K562 (cell line): ENCODE measurements around the gene DDX54. TPM values are rescaled to one million over a fixed set of nuclear protein-coding genes. Genes with fewer than 3 reads are reported as not detected.
A peak's percentile ranks its signal among the peaks of the same experiment; 100 is the strongest.

Experiments
- BCL6 ChIP-seq: fragments of 250-450 bp; sonication (Bioruptor Pico); IDR thresholded peaks from 2 replicates; pipeline ENCODE4 v1.4.0; 2020
- BCOR ChIP-seq: fragments of 450-650 bp; IDR thresholded peaks from 2 replicates; pipeline ENCODE4 v1.6.1; 2016
- CEBPG ChIP-seq, 3 experiments: fragments of 200-800 bp in 1 of 3; sonication (Bioruptor generic) in 1 of 3; sonication (generic) in 1 of 3; formaldehyde crosslinking in 1 of 3; IDR thresholded peaks in 2 of 3; conservative IDR thresholded peaks in 1 of 3; 2 replicates each; pipeline versions ENCODE4 v1.6.1 to v1.8.0; 2016 to 2022; ENCODE audit warnings: missing compliant biosample characterization in 2 of 3, missing genetic modification characterization in 2 of 3, mild to moderate bottlenecking in 1 of 3, missing genetic modification reagents in 1 of 3
- CHD4 ChIP-seq: fragments of 200-600 bp; sonication (generic); IDR thresholded peaks from 3 replicates; pipeline ENCODE4 v1.6.1; 2012; ENCODE audit warnings: low read depth, mild to moderate bottlenecking, mixed read lengths, low read length, inconsistent platforms; ENCODE audit not compliant: insufficient read depth, insufficient replicate concordance, poor library complexity, severe bottlenecking
- CREB1 ChIP-seq, 2 experiments: sonication (generic) in 1 of 2; formaldehyde crosslinking in 1 of 2; IDR thresholded peaks; 2 replicates each; pipeline versions ENCODE4 v1.6.1 to v1.8.0; 2012 to 2022; ENCODE audit warnings: inconsistent platforms in 1 of 2, mild to moderate bottlenecking in 1 of 2, missing genetic modification reagents in 1 of 2, moderate library complexity in 1 of 2
- CREB3 ChIP-seq: fragments of 450-650 bp; conservative IDR thresholded peaks from 2 replicates; pipeline ENCODE4 v1.6.1; 2016; ENCODE audit warnings: missing genetic modification characterization, low read depth, mild to moderate bottlenecking, missing compliant biosample characterization, moderate library complexity
- CREM ChIP-seq: IDR thresholded peaks from 2 replicates; pipeline ENCODE4 v1.6.1; 2014; ENCODE audit warnings: antibody characterized with exemption, low read depth
- CXXC5 ChIP-seq: fragments of 250-450 bp; sonication (Bioruptor Pico); IDR thresholded peaks from 2 replicates; pipeline ENCODE4 v1.8.0; 2022; ENCODE audit warnings: inconsistent platforms, mild to moderate bottlenecking, moderate library complexity
- EP400 ChIP-seq: fragments of 450-650 bp; IDR thresholded peaks from 2 replicates; pipeline ENCODE4 v1.6.1; 2017; ENCODE audit warnings: antibody characterized with exemption, mild to moderate bottlenecking, moderate library complexity
- KLF16 ChIP-seq: IDR thresholded peaks from 2 replicates; pipeline ENCODE4 v1.6.1; 2016; ENCODE audit warnings: antibody characterized with exemption
- MAZ ChIP-seq, 2 experiments: fragments of 450-650 bp in 1 of 2; sonication (generic) in 1 of 2; formaldehyde crosslinking; IDR thresholded peaks in 1 of 2; conservative IDR thresholded peaks in 1 of 2; 2 replicates each; pipeline versions ENCODE4 v1.4.0 to v1.5.0; 2020; ENCODE audit warnings: mild to moderate bottlenecking in 1 of 2, missing genetic modification reagents in 1 of 2
- MCM5 ChIP-seq: fragments of 450-650 bp; IDR thresholded peaks from 2 replicates; pipeline ENCODE4 v1.6.1; 2016; ENCODE audit warnings: low read depth
- MTA1 ChIP-seq: fragments of 450-650 bp; IDR thresholded peaks from 2 replicates; pipeline ENCODE4 v1.6.1; 2017; ENCODE audit warnings: borderline replicate concordance
- PHTF2 ChIP-seq: fragments of 250-450 bp; sonication (Bioruptor Pico); IDR thresholded peaks from 2 replicates; pipeline ENCODE4 v1.5.0; 2021; ENCODE audit warnings: mild to moderate bottlenecking
- PPARD ChIP-seq: fragments of 250-450 bp; sonication (Bioruptor Pico); IDR thresholded peaks from 2 replicates; pipeline ENCODE4 v1.8.0; 2022; ENCODE audit warnings: inconsistent platforms, mild to moderate bottlenecking, moderate library complexity
- SAFB ChIP-seq: fragments of 200-400 bp; formaldehyde crosslinking; IDR thresholded peaks from 2 replicates; pipeline ENCODE4 v1.6.1; 2017; ENCODE audit warnings: low read depth, low read length, borderline replicate concordance
- SAFB2 ChIP-seq: fragments of 200-400 bp; formaldehyde crosslinking; IDR thresholded peaks from 2 replicates; pipeline ENCODE4 v1.6.1; 2018; ENCODE audit warnings: borderline replicate concordance, low read length, low read depth, moderate library complexity; ENCODE audit not compliant: severe bottlenecking
- SIN3A ChIP-seq, 2 experiments: fragments of 150-350 bp in 1 of 2; IDR thresholded peaks; 2 replicates each; pipeline ENCODE4 v1.6.1; 2011 to 2016; ENCODE audit warnings: borderline replicate concordance in 2 of 2, low read depth in 2 of 2, low read length in 2 of 2, mild to moderate bottlenecking in 2 of 2, moderate library complexity in 2 of 2; ENCODE audit not compliant: control insufficient read depth in 1 of 2
- SUPT5H ChIP-seq: fragments of 450-650 bp; IDR thresholded peaks from 2 replicates; pipeline ENCODE4 v1.6.1; 2016
- TAF9B ChIP-seq: fragments of 450-650 bp; IDR thresholded peaks from 2 replicates; pipeline ENCODE4 v1.6.1; 2018; ENCODE audit warnings: mild to moderate bottlenecking; ENCODE audit not compliant: partially characterized antibody
- TSHZ1 ChIP-seq: fragments of 250-450 bp; sonication (Bioruptor Pico); IDR thresholded peaks from 2 replicates; pipeline ENCODE4 v1.4.0; 2020; ENCODE audit warnings: mild to moderate bottlenecking, moderate library complexity
- ZBED1 ChIP-seq: IDR thresholded peaks from 2 replicates; pipeline ENCODE4 v1.6.1; 2014
- ZFP1 ChIP-seq: fragments of 450-650 bp; formaldehyde crosslinking; IDR thresholded peaks from 2 replicates; pipeline ENCODE4 v1.4.0; 2020; ENCODE audit warnings: mild to moderate bottlenecking, mixed read lengths
- ZFP36 ChIP-seq: fragments of 150-350 bp; IDR thresholded peaks from 2 replicates; pipeline ENCODE4 v1.6.1; 2018; ENCODE audit warnings: low read length, low read depth; ENCODE audit not compliant: partially characterized antibody
- ZSCAN32 ChIP-seq: fragments of 450-650 bp; formaldehyde crosslinking; IDR thresholded peaks from 2 replicates; pipeline ENCODE4 v1.4.0; 2020; ENCODE audit warnings: mild to moderate bottlenecking, moderate library complexity
- polyA plus RNA-seq, 8 experiments: library from polyadenylated mRNA; depleted of rRNA in 4 of 8; stranded (reverse) in 5 of 8; unstranded in 3 of 8; fragments of >200 nt; fragmentation: Nextera tagmentation in 2 of 8; fragmentation: Illumina TruSeq in 1 of 8; extraction: Ambion mirVana in 2 of 8; extraction: Trizol in 1 of 8; gene quantifications; 2 replicates each; pipeline versions ENCODE4 v1.2.1 to v1.2.3, GENCODE V29; 2011 to 2014; ENCODE audit warnings: inconsistent platforms in 1 of 8, missing spikeins in 1 of 8
- total RNA-seq, 7 experiments: library from RNA; depleted of rRNA in 6 of 7; stranded (reverse); fragments of >200 nt in 6 of 7; fragmentation: Illumina TruSeq in 2 of 7; extraction: Trizol in 2 of 7; gene quantifications; 2 replicates each; pipeline versions ENCODE4 v1.2.1 to v1.2.3, GENCODE V29; 2011 to 2021; ENCODE audit warnings: low replicate concordance in 1 of 7

DDX54 gene
- total and polyA plus RNA-seq, 9 of the 15 experiments (the other 6 are each of a cell fraction or from before 2014, with no cell fraction given): 1.4 to 135 (median 51.4) TPM

DNA sequence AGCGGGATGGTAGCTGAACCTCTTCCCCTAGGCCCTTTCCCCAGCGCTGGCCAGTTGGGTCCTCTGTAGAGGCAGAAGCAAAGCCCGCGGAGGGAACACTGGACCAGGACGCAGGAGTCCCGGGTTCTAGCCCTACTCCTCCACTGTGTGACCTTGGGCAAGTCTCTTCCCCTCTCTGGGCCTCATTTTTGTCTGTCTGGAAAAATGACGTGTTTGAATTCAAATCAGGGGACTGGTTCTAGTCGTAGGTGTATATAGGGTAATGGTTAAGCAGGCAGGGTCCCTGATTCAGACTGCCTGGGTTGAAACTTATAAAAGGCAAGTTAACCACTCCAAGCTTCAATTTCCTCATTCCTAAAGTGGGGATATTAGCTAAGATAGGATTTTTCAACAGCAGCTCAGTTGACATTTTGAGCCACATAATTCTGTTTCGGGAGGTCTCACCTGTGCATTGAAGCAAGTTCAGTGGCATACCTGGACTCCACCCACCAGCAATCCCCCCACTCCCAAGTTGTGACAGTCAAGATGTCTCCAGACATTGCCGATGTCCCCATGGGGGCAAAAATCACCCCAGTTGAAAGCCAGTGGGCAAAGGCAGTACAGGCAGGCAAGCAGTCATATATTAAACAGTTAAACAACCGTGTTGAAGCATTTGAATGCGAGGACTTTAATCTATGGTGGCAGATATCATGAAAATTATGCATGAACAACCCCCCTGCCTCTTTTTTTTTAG lies 36.9 kb upstream of the DDX54 start (continued):
- TF ChIP-seq TSHZ1 (CRISPR knock-in tag): no peak
- no peak for TF ChIP-seq CREM
- TF ChIP-seq MCM5: no peak
- TF ChIP-seq MTA1: 0 out of 2 replicates have a peak, but pooled peaks have one; percentile 6
- TF ChIP-seq TAF9B: no peak
- TF ChIP-seq SIN3A (IDR thresholded peaks at IDR 0.05; ENCODE audit: borderline replicate concordance in 2 of 2, control insufficient read depth in 1 of 2, low read depth in 2 of 2, low read length in 2 of 2): no peak
- peak; percentile 59 for TF ChIP-seq CHD4
- no peak for TF ChIP-seq SUPT5H
- no peak for TF ChIP-seq BCL6 (CRISPR knock-in tag)
- TF ChIP-seq CEBPG (CRISPR knock-in tag; IDR thresholded peaks at IDR 0.05): no peak
- TF ChIP-seq CEBPG (tag; conservative IDR thresholded peaks at IDR 0.05 in 1 of 2, IDR thresholded peaks at IDR 0.05 in 1 of 2): no peak
- peak; percentile 96 for TF ChIP-seq BCOR
- 0 out of 2 replicates have a peak, but pooled peaks have one; percentile 10 for TF ChIP-seq ZSCAN32 (CRISPR knock-in tag)
- no peak for TF ChIP-seq PHTF2 (CRISPR knock-in tag)
- no peak for TF ChIP-seq ZFP1 (CRISPR knock-in tag)
- TF ChIP-seq SAFB: no peak
- TF ChIP-seq ZFP36: peak; percentile 86
- TF ChIP-seq MAZ (CRISPR knock-in tag; conservative IDR thresholded peaks at IDR 0.05 in 1 of 2, IDR thresholded peaks at IDR 0.05 in 1 of 2): peak in 1 of 2 experiments; percentile 41; a peak in 1 of 4 replicates
- TF ChIP-seq CREB1 (IDR thresholded peaks at IDR 0.05): no peak
- no peak for TF ChIP-seq CREB1 (CRISPR knock-in tag; IDR thresholded peaks at IDR 0.05)
- no peak for TF ChIP-seq KLF16
- no peak for TF ChIP-seq CREB3 (tag)
- TF ChIP-seq EP400: peak; percentile 10
- TF ChIP-seq CXXC5 (CRISPR knock-in tag): 0 out of 2 replicates have a peak, but pooled peaks have one; percentile 1
- no peak for TF ChIP-seq SAFB2
- TF ChIP-seq PPARD (CRISPR knock-in tag): no peak
- TF ChIP-seq ZBED1: no peak
